Karpas-422 (cell line): Measurements from ENCODE around the gene FEN1. TPM values are rescaled to one million over a fixed set of nuclear protein-coding genes. Genes with fewer than 3 reads are reported as not detected.

Experiments used
- DNase-seq: peaks from one replicate; pipeline ENCODE4 v3.0.0-alpha.2; 2015
- H2AFZ ChIP-seq: fragments of 200-600 bp; sonication (generic); 2 replicates; pipeline ENCODE4 v1.6.1; 2014; ENCODE audit warnings: antibody characterized with exemption, low read length, mixed read lengths
- H3K27ac ChIP-seq: fragments of 200-600 bp; sonication (generic); 2 replicates; pipeline ENCODE4 v1.5.1; 2014; ENCODE audit warnings: mild to moderate bottlenecking, low read length, moderate library complexity
- H3K27me3 ChIP-seq: fragments of 200-600 bp; sonication (generic); 2 replicates; pipeline ENCODE4 v1.6.1; 2014; ENCODE audit warnings: low read length, mixed read lengths
- H3K36me3 ChIP-seq: fragments of 200-600 bp; sonication (generic); 2 replicates; pipeline ENCODE4 v1.6.1; 2014; ENCODE audit warnings: low read length, mixed read lengths; ENCODE audit not compliant: insufficient read depth
- H3K4me1 ChIP-seq: fragments of 200-600 bp; sonication (generic); 2 replicates; pipeline ENCODE4 v1.6.1; 2014; ENCODE audit warnings: mild to moderate bottlenecking, low read length, mixed read lengths
- H3K4me2 ChIP-seq: fragments of 200-600 bp; sonication (generic); 2 replicates; pipeline ENCODE4 v1.6.1; 2014; ENCODE audit warnings: low read length, low read depth, mild to moderate bottlenecking; ENCODE audit not compliant: poor library complexity, severe bottlenecking
- H3K4me3 ChIP-seq: fragments of 200-600 bp; sonication (generic); 2 replicates; pipeline ENCODE4 v1.5.1; 2014; ENCODE audit warnings: mild to moderate bottlenecking, antibody characterized with exemption, low read length, mixed read lengths
- H3K79me2 ChIP-seq: fragments of 200-600 bp; sonication (generic); 2 replicates; pipeline ENCODE4 v1.6.1; 2014; ENCODE audit warnings: mild to moderate bottlenecking, low read length, mixed read lengths
- H3K9ac ChIP-seq: fragments of 200-600 bp; sonication (generic); 2 replicates; pipeline ENCODE4 v1.6.0; 2014; ENCODE audit warnings: low read length
- H3K9me2 ChIP-seq: fragments of 200-600 bp; sonication (generic), shearing (Covaris generic); replicated peaks from 2 replicates; pipeline ENCODE4 v1.6.0; 2014; ENCODE audit warnings: mild to moderate bottlenecking, low read length, moderate library complexity; ENCODE audit not compliant: insufficient read depth
- H3K9me3 ChIP-seq: fragments of 300-700, 200-600 bp; sonication (generic); 2 replicates; pipeline ENCODE4 v1.6.1; 2014; ENCODE audit warnings: low read length, mixed read lengths
- H4K20me1 ChIP-seq: fragments of 200-600 bp; sonication (generic); 2 replicates; pipeline ENCODE4 v1.6.1; 2014; ENCODE audit warnings: mild to moderate bottlenecking, antibody characterized with exemption, low read length, low read depth; ENCODE audit not compliant: insufficient read depth
- total RNA-seq: library from RNA; depleted of rRNA; stranded (reverse); fragments of >200 nt; shearing (Covaris generic); gene quantifications from 2 replicates; pipeline ENCODE4 v1.2.3, GENCODE V29; 2014; ENCODE audit warnings: low replicate concordance

The FEN1 gene
- total RNA-seq, 1 experiment from 2014 or later, result 18.0 TPM

GRCh38 chr11:61754534-61755482 lies 37.9 kb upstream of the FEN1 start:
- H3K4me1 ChIP-seq, result peaks cover 13% of the 10 kb centered on the region
- no peak overlapping the region for H3K4me2 ChIP-seq
- H3K9ac ChIP-seq, result no peak overlapping the region
- H2AFZ ChIP-seq, result no peak overlapping the region
- no peaks in the 10 kb centered on the region for H4K20me1 ChIP-seq
- H3K4me3 ChIP-seq, result no peak overlapping the region
- no peak overlapping the region for H3K27ac ChIP-seq
- H3K36me3 ChIP-seq, result no peaks in the 10 kb centered on the region
- H3K9me3 ChIP-seq, result no peaks in the 10 kb centered on the region
- DNase-seq, result no peak
- H3K27me3 ChIP-seq, result no peaks in the 10 kb centered on the region
- no peaks in the 10 kb centered on the region for H3K9me2 ChIP-seq
- H3K79me2 ChIP-seq, result no peaks in the 10 kb centered on the region

DNA sequence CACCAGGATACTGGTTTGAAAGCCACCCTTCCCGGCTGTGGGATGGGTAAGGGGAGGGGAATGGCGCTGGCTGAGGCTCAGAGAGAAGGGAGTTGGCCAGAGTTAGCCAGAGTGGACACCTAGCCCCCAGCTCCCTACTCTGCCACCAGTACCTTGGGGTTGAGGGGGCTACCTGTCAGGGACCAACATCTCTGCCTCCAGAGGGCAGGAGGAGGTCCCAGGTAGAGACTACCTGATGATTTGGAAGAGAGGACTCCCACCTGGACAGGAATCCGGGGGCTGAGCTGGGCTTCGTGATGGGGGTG lies 36.6 kb upstream of the FEN1 start:
- Histone ChIP-seq H3K4me1 (peaks cover 13% of the 10 kb centered on the region), H4K20me1 (no peaks in the 10 kb centered on the region), H3K27ac (no peak overlapping the region), H3K79me2 (no peaks in the 10 kb centered on the region), H3K9ac (no peak overlapping the region), H2AFZ (no peak overlapping the region), H3K4me2 (no peak overlapping the region), H3K27me3 (no peaks in the 10 kb centered on the region), H3K9me2 (no peaks in the 10 kb centered on the region), H3K4me3 (no peak overlapping the region), H3K9me3 (no peaks in the 10 kb centered on the region), H3K36me3 (no peaks in the 10 kb centered on the region)
- no peak for DNase-seq

DNA sequence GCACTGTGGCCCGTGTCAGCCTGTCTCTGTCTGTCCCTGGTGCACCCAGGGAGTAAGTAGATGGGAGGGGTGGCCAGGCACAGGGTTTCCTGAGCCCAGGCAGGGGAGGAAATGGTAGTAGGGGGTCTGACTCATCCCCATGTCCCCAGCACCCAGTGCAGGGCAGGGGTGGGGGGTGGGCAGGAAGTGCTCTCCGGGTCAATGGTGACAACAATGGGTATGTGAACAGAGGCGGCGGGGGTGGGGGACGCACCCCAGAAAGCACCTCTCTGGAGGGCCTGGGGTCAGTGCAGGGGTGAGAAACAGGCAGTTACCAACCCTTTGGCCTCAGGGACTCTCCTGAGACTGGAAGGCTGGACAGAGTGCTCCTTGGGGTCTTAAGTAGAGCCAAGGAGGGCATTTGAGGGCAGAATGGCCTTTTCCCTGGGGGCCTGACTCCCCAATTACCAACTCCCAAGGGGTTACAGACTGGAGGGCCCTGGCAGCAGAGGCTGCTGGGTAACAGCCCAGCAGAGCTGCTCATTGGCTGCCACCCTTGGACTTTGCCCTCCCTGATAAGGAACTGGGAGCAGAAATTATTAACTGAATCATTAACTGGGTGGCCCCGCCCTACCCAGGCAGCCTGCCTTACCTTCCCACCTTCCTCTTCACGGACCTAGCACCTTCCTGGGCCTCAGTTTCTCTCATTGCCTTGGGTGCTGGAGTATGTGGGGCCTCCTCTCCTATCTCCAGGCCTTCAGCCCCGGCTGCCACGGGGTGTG lies 36.1 kb upstream of the FEN1 start:
- Histone ChIP-seq H3K9ac (no peak overlapping the region), H4K20me1 (no peaks in the 10 kb centered on the region), H3K27me3 (no peaks in the 10 kb centered on the region), H3K9me3 (no peaks in the 10 kb centered on the region), H2AFZ (no peak overlapping the region), H3K4me2 (no peak overlapping the region), H3K9me2 (no peaks in the 10 kb centered on the region), H3K4me1 (peaks cover 13% of the 10 kb centered on the region), H3K4me3 (no peak overlapping the region), H3K79me2 (no peaks in the 10 kb centered on the region), H3K36me3 (no peaks in the 10 kb centered on the region), H3K27ac (no peak overlapping the region)
- peak; percentile 61 for DNase-seq

- no peak overlapping the region for H3K9ac ChIP-seq
- no peak for DNase-seq
- no peaks in the 10 kb centered on the region for H4K20me1 ChIP-seq
- no peak overlapping the region for H3K27ac ChIP-seq
- H2AFZ ChIP-seq, result peak overlapping the region; percentile 28; the same call in 1 of the 2 replicates
- no peak overlapping the region for H3K4me3 ChIP-seq
- H3K4me1 ChIP-seq, result peaks cover 13% of the 10 kb centered on the region
- no peaks in the 10 kb centered on the region for H3K9me3 ChIP-seq
- no peaks in the 10 kb centered on the region for H3K27me3 ChIP-seq
- H3K36me3 ChIP-seq, result no peaks in the 10 kb centered on the region
- no peak overlapping the region for H3K4me2 ChIP-seq
- H3K79me2 ChIP-seq, result no peaks in the 10 kb centered on the region
- H3K9me2 ChIP-seq, result no peaks in the 10 kb centered on the region
Measured at GRCh38 chr11:61757213-61757862, 35.4 kb upstream of the FEN1 start.

DNA sequence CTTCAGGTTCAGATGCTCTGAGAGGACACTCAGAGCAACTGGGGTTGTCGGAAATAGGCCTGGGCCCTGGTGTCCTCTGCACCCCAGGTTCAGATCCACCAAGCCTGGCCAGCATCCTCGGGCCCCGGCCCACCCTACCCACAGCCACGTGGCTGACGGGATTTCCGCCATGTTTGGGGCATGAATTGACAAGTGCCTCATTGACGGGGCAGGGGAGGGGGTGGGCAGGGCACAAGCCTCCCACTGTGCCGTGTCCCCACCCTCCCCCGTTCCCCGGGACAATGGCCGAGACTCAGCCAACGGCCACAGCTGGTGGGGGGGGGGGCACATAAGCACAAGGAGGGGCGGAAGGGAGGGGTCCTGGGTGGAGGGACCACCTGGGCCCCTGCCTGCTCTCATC lies 31.8 kb upstream of the FEN1 start:
- Histone ChIP-seq H3K9ac (no peak overlapping the region), H3K4me1 (peaks cover 13% of the 10 kb centered on the region), H3K36me3 (no peaks in the 10 kb centered on the region), H3K27ac (no peak overlapping the region), H3K4me2 (no peak overlapping the region), H4K20me1 (no peaks in the 10 kb centered on the region), H3K27me3 (no peaks in the 10 kb centered on the region), H3K79me2 (no peaks in the 10 kb centered on the region), H2AFZ (no peak overlapping the region), H3K9me3 (no peaks in the 10 kb centered on the region), H3K4me3 (no peak overlapping the region), H3K9me2 (no peaks in the 10 kb centered on the region)
- no peak for DNase-seq

GRCh38 chr11:61761440-61762222 lies 31.1 kb upstream of the FEN1 start:
- no peak overlapping the region for H3K4me2 ChIP-seq
- no peak for DNase-seq
- peaks cover 10% of the 10 kb centered on the region for H3K4me1 ChIP-seq

DNA sequence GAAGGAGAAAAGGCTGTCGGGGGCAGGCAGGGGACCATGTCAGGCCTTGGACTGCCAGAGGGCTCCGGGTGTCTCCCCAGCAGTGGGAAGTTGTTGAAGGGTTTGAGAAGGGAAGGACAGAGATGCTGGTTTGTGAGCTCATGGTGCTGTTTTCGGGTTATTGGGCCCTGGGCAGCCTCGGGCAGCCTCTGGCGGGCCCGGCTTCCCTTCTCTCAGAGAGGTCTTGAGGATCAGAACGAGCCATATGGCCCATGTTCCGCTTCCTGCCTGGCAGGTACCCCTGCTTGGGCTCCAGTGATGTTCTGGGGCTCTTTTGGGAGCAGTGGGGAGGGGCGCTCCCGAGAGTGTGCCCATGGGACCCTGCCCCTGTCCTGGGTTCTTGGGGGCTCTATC lies 30.5 kb upstream of the FEN1 start:
- no peak overlapping the region for H3K4me2 ChIP-seq
- H3K9ac ChIP-seq, result no peak overlapping the region
- H2AFZ ChIP-seq, result no peak overlapping the region
- H3K79me2 ChIP-seq, result no peaks in the 10 kb centered on the region
- H3K4me3 ChIP-seq, result no peak overlapping the region
- H3K36me3 ChIP-seq, result no peaks in the 10 kb centered on the region
- H3K27me3 ChIP-seq, result no peaks in the 10 kb centered on the region
- no peaks in the 10 kb centered on the region for H3K9me2 ChIP-seq
- H4K20me1 ChIP-seq, result no peaks in the 10 kb centered on the region
- no peak for DNase-seq
- no peaks in the 10 kb centered on the region for H3K9me3 ChIP-seq
- H3K27ac ChIP-seq, result no peak overlapping the region
- peaks cover 4% of the 10 kb centered on the region for H3K4me1 ChIP-seq

More at GRCh38 chr11:61761440-61762222, 31.1 kb upstream of the FEN1 start:
- no peaks in the 10 kb centered on the region for H3K9me2 ChIP-seq
- no peaks in the 10 kb centered on the region for H3K79me2 ChIP-seq
- H4K20me1 ChIP-seq, result no peaks in the 10 kb centered on the region
- H3K36me3 ChIP-seq, result no peaks in the 10 kb centered on the region
- H2AFZ ChIP-seq, result no peak overlapping the region
- no peaks in the 10 kb centered on the region for H3K27me3 ChIP-seq
- H3K9ac ChIP-seq, result no peak overlapping the region
- no peaks in the 10 kb centered on the region for H3K9me3 ChIP-seq
- no peak overlapping the region for H3K4me3 ChIP-seq
- H3K27ac ChIP-seq, result no peak overlapping the region
